H1 (cell line): ENCODE measurements around the gene TMEM52B. TPM values are rescaled to one million over a fixed set of nuclear protein-coding genes. Genes with fewer than 3 reads are reported as not detected.
A peak's percentile ranks its signal among the peaks of the same experiment; 100 is the strongest.

Experiments used
- BACH1 ChIP-seq: IDR thresholded peaks from 2 replicates; pipeline ENCODE4 v1.6.1; 2012; ENCODE audit warnings: low read length, improper control_type of control experiment
- FOSL1 ChIP-seq: IDR thresholded peaks from 2 replicates; pipeline ENCODE4 v1.6.1; 2011; ENCODE audit warnings: mild to moderate bottlenecking, low read depth, low read length, moderate library complexity; ENCODE audit not compliant: insufficient read depth
- GABPA ChIP-seq: IDR thresholded peaks from 2 replicates; pipeline ENCODE4 v1.6.1; 2011; ENCODE audit warnings: mild to moderate bottlenecking, low read length, moderate library complexity, borderline replicate concordance; ENCODE audit not compliant: insufficient read depth
- MAFK ChIP-seq: IDR thresholded peaks from 2 replicates; pipeline ENCODE4 v1.6.1; 2012; ENCODE audit warnings: low read depth, mild to moderate bottlenecking, improper control_type of control experiment, low read length
- RAD21 ChIP-seq, 2 experiments: IDR thresholded peaks in 1 of 2; conservative IDR thresholded peaks in 1 of 2; 2 replicates each; pipeline ENCODE4 v1.6.1; 2011; ENCODE audit warnings: low read depth in 2 of 2, low read length in 2 of 2, improper control_type of control experiment in 1 of 2, inconsistent platforms in 1 of 2, mild to moderate bottlenecking in 1 of 2, moderate library complexity in 1 of 2
- polyA plus RNA-seq, 7 experiments: library from polyadenylated mRNA; depleted of rRNA in 3 of 7; stranded (reverse) in 5 of 7; unstranded in 2 of 7; fragments of >200 nt in 5 of 7; fragments of 200-250 nt in 2 of 7; gene quantifications; 1 replicate in 5 of 7; 2 replicates in 1 of 7; 4 replicates in 1 of 7; pipeline versions ENCODE4 v1.2.1 to v1.2.3, GENCODE V29; 2011 to 2013; ENCODE audit warnings: missing spikeins in 2 of 7, mixed read lengths in 2 of 7
- total RNA-seq: library from RNA; stranded (reverse); fragmentation: NEBNext Ultra II Directional; extraction: Animal tissue kit (Norgen Biotek cat#: 25700); gene quantifications from 2 replicates; pipeline ENCODE4 v1.2.1, GENCODE V29; 2021

Gene TMEM52B
- total and polyA plus RNA-seq, 2 of the 8 experiments (the other 6 are each of a cell fraction or from before 2014, with no cell fraction given): not detected

GRCh38 chr12:10140001-10140400 is 38.8 kb upstream of the TMEM52B start (continued):
- TF ChIP-seq FOSL1: no peak
- no peak for TF ChIP-seq GABPA
- peak; percentile 60; the same call in 1 of the 2 replicates for TF ChIP-seq MAFK
- TF ChIP-seq RAD21 (IDR thresholded peaks at IDR 0.05 in 1 of 2, conservative IDR thresholded peaks at IDR 0.05 in 1 of 2; ENCODE audit: low read depth in 2 of 2, low read length in 2 of 2): peak; percentile 95 to 97
- peak; percentile 78 for TF ChIP-seq BACH1
- TF ChIP-seq, all 59 proteins: peak for 4
